ENCODE results near the gene MYMX. TPM values are rescaled to one million over a fixed set of nuclear protein-coding genes. Genes with fewer than 3 reads are reported as not detected.

The MYMX gene
- total RNA-seq, 4 donors from 2014 or later, result 0.95 TPM; not detected in 3

DNA sequence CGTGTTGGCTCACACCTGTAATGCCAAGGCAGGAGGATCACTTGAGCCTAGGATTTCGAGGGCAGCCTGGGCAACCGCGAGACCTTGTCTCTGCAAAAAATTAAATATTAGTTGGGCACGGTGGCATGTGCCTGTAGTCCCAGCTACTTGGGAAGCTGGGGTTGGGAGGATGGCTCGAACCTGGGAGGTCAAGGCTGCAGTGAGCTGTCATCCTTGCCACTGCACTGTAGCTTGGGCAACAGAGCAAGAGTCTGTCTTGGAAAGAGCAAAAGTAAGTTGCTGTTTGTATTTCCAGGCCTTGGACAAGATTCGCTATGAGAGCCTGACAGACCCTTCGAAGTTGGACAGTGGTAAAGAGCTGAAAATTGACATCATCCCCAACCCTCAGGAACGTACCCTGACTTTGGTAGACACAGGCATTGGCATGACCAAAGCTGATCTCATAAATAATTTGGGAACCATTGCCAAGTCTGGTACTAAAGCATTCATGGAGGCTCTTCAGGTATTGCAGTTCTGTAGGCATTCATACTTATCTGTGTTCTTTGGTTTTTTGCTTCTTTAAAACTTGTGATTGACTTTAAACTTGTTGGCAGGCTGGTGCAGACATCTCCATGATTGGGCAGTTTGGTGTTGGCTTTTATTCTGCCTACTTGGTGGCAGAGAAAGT is 32.5 kb downstream of the MYMX start:
- Histone ChIP-seq H3K27ac (peak overlapping the region in 2 of 4 donors; percentile 93 to 94), H3K9me3 (no peaks in the 10 kb centered on the region), H3K36me3 (peaks cover 0 to 54% (median 23%) of the 10 kb centered on the region in 4 donors), H3K27me3 (no peaks in the 10 kb centered on the region), H3K4me1 (peaks cover 4 to 28% (median 16%) of the 10 kb centered on the region in 4 donors), H3K4me3 (peak overlapping the region in 1 of 4 donors; percentile 98)
- in situ Hi-C loops (cut with MboI; ENCODE audit: low pct_ligation_motif_present in 1 of 4, low pct_unique_long_range_greater_than_20kb in 1 of 4, low sequenced_read_pairs in 3 of 4) (no loop called here), intact Hi-C loops (cut with DNase I; ENCODE audit: low total_unique reads) (no loop called here)
- WGBS, 2 donors (ENCODE audit: low coverage in 1 of 2), result 49 to 76% methylated on average over 4 to 9 of the region's 9 CpGs
- DNase-seq, result no peak
- TF ChIP-seq POLR2AphosphoS5 (IDR thresholded peaks at IDR 0.05) (no peak), POLR2A (IDR thresholded peaks at IDR 0.05) (no peak), EP300 (IDR thresholded peaks at IDR 0.05; ENCODE audit: low read depth) (no peak)
- TF ChIP-seq, protein P1, sequence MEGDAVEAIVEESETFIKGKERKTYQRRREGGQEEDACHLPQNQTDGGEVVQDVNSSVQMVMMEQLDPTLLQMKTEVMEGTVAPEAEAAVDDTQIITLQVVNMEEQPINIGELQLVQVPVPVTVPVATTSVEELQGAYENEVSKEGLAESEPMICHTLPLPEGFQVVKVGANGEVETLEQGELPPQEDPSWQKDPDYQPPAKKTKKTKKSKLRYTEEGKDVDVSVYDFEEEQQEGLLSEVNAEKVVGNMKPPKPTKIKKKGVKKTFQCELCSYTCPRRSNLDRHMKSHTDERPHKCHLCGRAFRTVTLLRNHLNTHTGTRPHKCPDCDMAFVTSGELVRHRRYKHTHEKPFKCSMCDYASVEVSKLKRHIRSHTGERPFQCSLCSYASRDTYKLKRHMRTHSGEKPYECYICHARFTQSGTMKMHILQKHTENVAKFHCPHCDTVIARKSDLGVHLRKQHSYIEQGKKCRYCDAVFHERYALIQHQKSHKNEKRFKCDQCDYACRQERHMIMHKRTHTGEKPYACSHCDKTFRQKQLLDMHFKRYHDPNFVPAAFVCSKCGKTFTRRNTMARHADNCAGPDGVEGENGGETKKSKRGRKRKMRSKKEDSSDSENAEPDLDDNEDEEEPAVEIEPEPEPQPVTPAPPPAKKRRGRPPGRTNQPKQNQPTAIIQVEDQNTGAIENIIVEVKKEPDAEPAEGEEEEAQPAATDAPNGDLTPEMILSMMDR (IDR thresholded peaks at IDR 0.05), result no peak

DNA sequence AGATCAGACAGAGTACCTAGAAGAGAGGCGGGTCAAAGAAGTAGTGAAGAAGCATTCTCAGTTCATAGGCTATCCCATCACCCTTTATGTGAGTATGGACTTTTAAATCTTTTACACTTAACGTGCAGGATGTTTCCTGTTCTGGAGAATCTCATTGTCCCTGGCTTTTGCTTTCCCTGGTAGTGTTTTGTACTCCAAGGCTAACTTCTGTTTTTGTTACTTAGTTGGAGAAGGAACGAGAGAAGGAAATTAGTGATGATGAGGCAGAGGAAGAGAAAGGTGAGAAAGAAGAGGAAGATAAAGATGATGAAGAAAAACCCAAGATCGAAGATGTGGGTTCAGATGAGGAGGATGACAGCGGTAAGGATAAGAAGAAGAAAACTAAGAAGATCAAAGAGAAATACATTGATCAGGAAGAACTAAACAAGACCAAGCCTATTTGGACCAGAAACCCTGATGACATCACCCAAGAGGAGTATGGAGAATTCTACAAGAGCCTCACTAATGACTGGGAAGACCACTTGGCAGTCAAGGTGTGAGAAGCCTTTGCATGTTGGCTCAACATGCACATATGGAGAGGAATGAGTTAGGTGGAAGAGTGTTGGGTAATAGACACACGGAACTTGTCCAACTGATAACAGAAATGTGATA is 33.5 kb downstream of the MYMX start:
- in situ Hi-C loops (cut with MboI; ENCODE audit: low pct_ligation_motif_present in 1 of 4, low pct_unique_long_range_greater_than_20kb in 1 of 4, low sequenced_read_pairs in 3 of 4) (no loop called here), intact Hi-C loops (cut with DNase I; ENCODE audit: low total_unique reads) (no loop called here)
- Histone ChIP-seq H3K4me1 (peaks cover 4 to 28% (median 17%) of the 10 kb centered on the region in 4 donors), H3K4me3 (no peak overlapping the region), H3K27ac (no peak overlapping the region), H3K9me3 (no peaks in the 10 kb centered on the region), H3K36me3 (peaks cover 0 to 61% (median 28%) of the 10 kb centered on the region in 4 donors), H3K27me3 (no peaks in the 10 kb centered on the region)
- 67 to 68% methylated on average over 6 of the region's 6 CpGs for WGBS, 2 donors (ENCODE audit: low coverage in 1 of 2)
- DNase-seq, result no peak
- TF ChIP-seq POLR2AphosphoS5 (IDR thresholded peaks at IDR 0.05) (no peak), EP300 (IDR thresholded peaks at IDR 0.05; ENCODE audit: low read depth) (no peak), POLR2A (IDR thresholded peaks at IDR 0.05) (no peak)
- TF ChIP-seq, protein P1 (IDR thresholded peaks at IDR 0.05), result no peak

DNA sequence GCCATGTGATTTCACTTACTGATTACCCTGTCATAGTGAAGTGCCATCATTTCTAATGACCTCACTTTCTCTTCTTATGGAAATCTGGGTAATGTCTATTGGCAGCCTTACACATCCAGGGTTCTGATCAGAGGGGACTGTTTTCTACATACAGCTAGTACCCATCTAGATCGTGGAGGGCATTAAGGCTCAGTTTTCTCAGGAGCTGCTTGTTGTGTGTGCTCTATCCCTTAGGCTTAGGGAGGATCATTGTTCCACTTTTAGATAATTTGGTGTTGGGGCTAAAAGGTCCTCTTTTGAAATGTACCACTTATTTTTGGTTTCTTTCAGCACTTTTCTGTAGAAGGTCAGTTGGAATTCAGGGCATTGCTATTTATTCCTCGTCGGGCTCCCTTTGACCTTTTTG is 34.0 kb downstream of the MYMX start:
- WGBS, 2 donors (ENCODE audit: low coverage in 1 of 2), result 42 to 73% methylated on average over 1 to 3 of the region's 3 CpGs
- H3K4me3 ChIP-seq, result no peak overlapping the region
- intact Hi-C loops (cut with DNase I; ENCODE audit: low total_unique reads), result no loop called here
- peaks cover 4 to 27% (median 17%) of the 10 kb centered on the region in 4 donors for H3K4me1 ChIP-seq
- H3K27ac ChIP-seq, result no peak overlapping the region
- DNase-seq, result no peak
- in situ Hi-C loops (cut with MboI; ENCODE audit: low pct_ligation_motif_present in 1 of 4, low pct_unique_long_range_greater_than_20kb in 1 of 4, low sequenced_read_pairs in 3 of 4), result no loop called here
- H3K27me3 ChIP-seq, result no peaks in the 10 kb centered on the region
- H3K9me3 ChIP-seq, result no peaks in the 10 kb centered on the region
- TF ChIP-seq, protein P1 (IDR thresholded peaks at IDR 0.05), result no peak
- TF ChIP-seq POLR2A (IDR thresholded peaks at IDR 0.05), result no peak
- TF ChIP-seq EP300 (IDR thresholded peaks at IDR 0.05; ENCODE audit: low read depth), result no peak
- TF ChIP-seq POLR2AphosphoS5 (IDR thresholded peaks at IDR 0.05), result no peak
- H3K36me3 ChIP-seq, result peaks cover 0 to 61% (median 28%) of the 10 kb centered on the region in 4 donors

DNA sequence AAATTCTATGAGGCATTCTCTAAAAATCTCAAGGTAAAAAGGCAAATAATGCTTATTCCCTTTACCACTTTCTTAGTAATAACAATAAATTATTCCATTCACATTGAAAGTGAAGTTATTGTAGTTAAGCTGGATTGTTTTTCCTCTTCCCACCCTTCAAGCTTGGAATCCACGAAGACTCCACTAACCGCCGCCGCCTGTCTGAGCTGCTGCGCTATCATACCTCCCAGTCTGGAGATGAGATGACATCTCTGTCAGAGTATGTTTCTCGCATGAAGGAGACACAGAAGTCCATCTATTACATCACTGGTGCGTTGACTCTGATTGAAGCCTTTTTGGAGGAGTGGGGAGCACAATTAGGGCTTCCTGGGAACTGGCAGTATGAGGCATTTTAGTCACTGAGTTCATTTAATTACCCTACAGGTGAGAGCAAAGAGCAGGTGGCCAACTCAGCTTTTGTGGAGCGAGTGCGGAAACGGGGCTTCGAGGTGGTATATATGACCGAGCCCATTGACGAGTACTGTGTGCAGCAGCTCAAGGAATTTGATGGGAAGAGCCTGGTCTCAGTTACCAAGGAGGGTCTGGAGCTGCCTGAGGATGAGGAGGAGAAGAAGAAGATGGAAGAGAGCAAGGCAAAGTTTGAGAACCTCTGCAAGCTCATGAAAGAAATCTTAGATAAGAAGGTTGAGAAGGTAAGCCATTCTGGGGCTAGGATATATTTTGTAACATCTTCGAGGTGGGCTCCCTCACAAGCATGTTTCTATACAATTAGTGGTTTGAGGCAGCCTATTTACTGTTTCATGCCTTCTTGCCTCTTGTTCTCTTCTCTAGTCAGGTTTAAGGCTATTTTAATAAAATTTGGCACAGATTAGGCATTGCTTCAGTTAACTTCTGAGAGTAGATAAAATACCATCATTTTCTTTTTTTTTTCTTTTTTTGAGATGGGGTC is 35.1 kb downstream of the MYMX start:
- Histone ChIP-seq H3K9me3 (no peaks in the 10 kb centered on the region), H3K27ac (no peak overlapping the region), H3K4me1 (peaks cover 11 to 35% (median 25%) of the 10 kb centered on the region in 4 donors), H3K27me3 (no peaks in the 10 kb centered on the region), H3K4me3 (no peak overlapping the region), H3K36me3 (peaks cover 0 to 61% (median 28%) of the 10 kb centered on the region in 4 donors)
- intact Hi-C loops (cut with DNase I; ENCODE audit: low total_unique reads) (no loop called here), in situ Hi-C loops (cut with MboI; ENCODE audit: low pct_ligation_motif_present in 1 of 4, low pct_unique_long_range_greater_than_20kb in 1 of 4, low sequenced_read_pairs in 3 of 4) (no loop called here)
- 83 to 88% methylated on average over 7 to 14 of the region's 14 CpGs for WGBS, 2 donors (ENCODE audit: low coverage in 1 of 2)
- no peak for DNase-seq
- TF ChIP-seq EP300 (IDR thresholded peaks at IDR 0.05; ENCODE audit: low read depth) (no peak), POLR2AphosphoS5 (IDR thresholded peaks at IDR 0.05) (no peak)
